CD14-positive monocyte (primary cell): ENCODE results near the gene ZBED1. TPM values are rescaled to one million over a fixed set of nuclear protein-coding genes. Genes with fewer than 3 reads are reported as not detected.

Experiments
- DNase-seq, 3 donors: peaks; one replicate each; pipeline ENCODE4 v3.0.0-alpha.2; 2011 to 2022
- H2AFZ ChIP-seq: 2 replicates; pipeline ENCODE4 v1.6.0; 2012; ENCODE audit warnings: mild to moderate bottlenecking, low read depth, low read length, inconsistent platforms; ENCODE audit not compliant: insufficient read depth, poor library complexity, severe bottlenecking
- H3K27ac ChIP-seq, 2 donors: 1 replicate in 1 of 2; 2 replicates in 1 of 2; pipeline ENCODE4 v1.5.1; 2012 to 2013; ENCODE audit warnings: low read length in 2 of 2, control low read depth in 1 of 2, inconsistent platforms in 1 of 2, low read depth in 1 of 2, mild to moderate bottlenecking in 1 of 2
- H3K27me3 ChIP-seq, 2 donors: one replicate each; pipeline versions ENCODE4 v1.6.0 to v1.6.1; 2011 to 2013; ENCODE audit warnings: low read length in 2 of 2; ENCODE audit not compliant: control insufficient read depth in 2 of 2, insufficient read depth in 2 of 2
- H3K36me3 ChIP-seq, 2 donors: replicated peaks in 1 of 2; 1 replicate in 1 of 2; 2 replicates in 1 of 2; pipeline versions ENCODE4 v1.5.1 to v1.6.1; 2012 to 2013; ENCODE audit warnings: low read length in 2 of 2, control low read depth in 1 of 2, inconsistent platforms in 1 of 2, mild to moderate bottlenecking in 1 of 2; ENCODE audit not compliant: insufficient read depth in 2 of 2, control insufficient read depth in 1 of 2
- H3K4me1 ChIP-seq, 2 donors: 1 replicate in 1 of 2; 2 replicates in 1 of 2; pipeline versions ENCODE4 v1.5.1 to v1.6.1; 2012 to 2013; ENCODE audit warnings: low read length in 2 of 2, control low read depth in 1 of 2, inconsistent platforms in 1 of 2, mild to moderate bottlenecking in 1 of 2, moderate library complexity in 1 of 2; ENCODE audit not compliant: insufficient read depth in 2 of 2, control insufficient read depth in 1 of 2
- H3K4me2 ChIP-seq: replicated peaks from 2 replicates; pipeline ENCODE3; 2012; ENCODE audit warnings: low read length, moderate library complexity, mild to moderate bottlenecking; ENCODE audit not compliant: poor library complexity, severe bottlenecking; ENCODE audit errors: extremely low read depth
- H3K4me3 ChIP-seq, 3 experiments: fragments of 200-600 bp in 1 of 3; sonication (generic) in 1 of 3; replicated peaks in 1 of 3; 1 replicate in 2 of 3; 2 replicates in 1 of 3; pipeline ENCODE4 v1.5.1; 2011 to 2013; ENCODE audit warnings: low read length in 3 of 3, mild to moderate bottlenecking in 3 of 3, control low read depth in 2 of 3, low read depth in 2 of 3, inconsistent platforms in 1 of 3, moderate library complexity in 1 of 3
- H3K79me2 ChIP-seq: 2 replicates; pipeline ENCODE4 v1.6.0; 2012; ENCODE audit warnings: mild to moderate bottlenecking, control low read depth, inconsistent platforms, low read length, moderate library complexity; ENCODE audit not compliant: insufficient read depth
- H3K9ac ChIP-seq: 2 replicates; pipeline ENCODE4 v1.6.0; 2017; ENCODE audit warnings: low read length, mild to moderate bottlenecking; ENCODE audit not compliant: insufficient read depth, poor library complexity, severe bottlenecking
- H3K9me3 ChIP-seq, 2 donors: replicated peaks in 1 of 2; 1 replicate in 1 of 2; 2 replicates in 1 of 2; pipeline versions ENCODE4 v1.5.1 to v1.6.1; 2012 to 2013; ENCODE audit warnings: low read length in 2 of 2, control low read depth in 1 of 2; ENCODE audit not compliant: control insufficient read depth in 1 of 2, insufficient read depth in 1 of 2
- H4K20me1 ChIP-seq: 2 replicates; pipeline ENCODE4 v1.6.0; 2012; ENCODE audit warnings: mild to moderate bottlenecking, low read length, control low read depth, moderate library complexity; ENCODE audit not compliant: insufficient read depth
- H3K27ac Mint-ChIP-seq, 7 donors: one replicate each; pipeline ENCODE4 v1.8.0; 2020; ENCODE audit warnings: mild to moderate bottlenecking in 7 of 7, mixed read lengths in 7 of 7, moderate library complexity in 6 of 7, inconsistent platforms in 2 of 7
- H3K27me3 Mint-ChIP-seq, 3 donors: one replicate each; pipeline ENCODE4 v1.8.0; 2021 to 2022; ENCODE audit warnings: low read depth in 3 of 3, mild to moderate bottlenecking in 3 of 3, mixed read lengths in 3 of 3, moderate library complexity in 3 of 3, inconsistent platforms in 1 of 3
- H3K36me3 Mint-ChIP-seq, 2 donors: one replicate each; pipeline ENCODE4 v1.8.0; 2020; ENCODE audit warnings: mixed read lengths in 2 of 2, inconsistent platforms in 1 of 2, mild to moderate bottlenecking in 1 of 2
- H3K4me1 Mint-ChIP-seq: one replicate; pipeline ENCODE4 v1.8.0; 2020; ENCODE audit warnings: mild to moderate bottlenecking, mixed read lengths
- H3K4me3 Mint-ChIP-seq, 2 donors: one replicate each; pipeline ENCODE4 v1.8.0; 2020; ENCODE audit warnings: mild to moderate bottlenecking in 2 of 2, mixed read lengths in 2 of 2, moderate library complexity in 1 of 2
- H3K9me3 Mint-ChIP-seq, 7 donors: one replicate each; pipeline ENCODE4 v1.8.0; 2020 to 2022; ENCODE audit warnings: mixed read lengths in 7 of 7, mild to moderate bottlenecking in 6 of 7, moderate library complexity in 6 of 7, inconsistent platforms in 2 of 7
- WGBS: methylation state at CpG from one replicate; pipeline ENCODE4 v1.1.5; 2013; ENCODE audit warnings: missing lambda C conversion rate; ENCODE audit not compliant: insufficient coverage; 5-methylcytosine and 5-hydroxymethylcytosine counted together
- intact Hi-C, 2 donors: fragments of 100-400 bp; cut with micrococcal nuclease; formaldehyde crosslinking; loops; one replicate each; pipeline versions ENCODE4 v1.15.0 to v1.15.1; 2023
- polyA plus RNA-seq, 3 donors: library from polyadenylated mRNA; depleted of rRNA in 1 of 3; unstranded in 2 of 3; stranded (reverse) in 1 of 3; fragments of 300-500 nt in 2 of 3; fragments of >200 nt in 1 of 3; fragmentation: Illumina TruSeq in 2 of 3; gene quantifications; 1 replicate in 2 of 3; 2 replicates in 1 of 3; pipeline ENCODE4 v1.2.3, GENCODE V29; 2012 to 2021
- TF ChIP-seq, protein P1 (sequence below): fragments of 200-600 bp; IDR thresholded peaks from one replicate; pipeline ENCODE4 v1.8.0; 2022; ENCODE audit warnings: antibody characterized with exemption, mild to moderate bottlenecking

ZBED1 gene
- polyA plus RNA-seq, 3 donors: 13.9 to 32.1 (median 23.1) TPM

DNA sequence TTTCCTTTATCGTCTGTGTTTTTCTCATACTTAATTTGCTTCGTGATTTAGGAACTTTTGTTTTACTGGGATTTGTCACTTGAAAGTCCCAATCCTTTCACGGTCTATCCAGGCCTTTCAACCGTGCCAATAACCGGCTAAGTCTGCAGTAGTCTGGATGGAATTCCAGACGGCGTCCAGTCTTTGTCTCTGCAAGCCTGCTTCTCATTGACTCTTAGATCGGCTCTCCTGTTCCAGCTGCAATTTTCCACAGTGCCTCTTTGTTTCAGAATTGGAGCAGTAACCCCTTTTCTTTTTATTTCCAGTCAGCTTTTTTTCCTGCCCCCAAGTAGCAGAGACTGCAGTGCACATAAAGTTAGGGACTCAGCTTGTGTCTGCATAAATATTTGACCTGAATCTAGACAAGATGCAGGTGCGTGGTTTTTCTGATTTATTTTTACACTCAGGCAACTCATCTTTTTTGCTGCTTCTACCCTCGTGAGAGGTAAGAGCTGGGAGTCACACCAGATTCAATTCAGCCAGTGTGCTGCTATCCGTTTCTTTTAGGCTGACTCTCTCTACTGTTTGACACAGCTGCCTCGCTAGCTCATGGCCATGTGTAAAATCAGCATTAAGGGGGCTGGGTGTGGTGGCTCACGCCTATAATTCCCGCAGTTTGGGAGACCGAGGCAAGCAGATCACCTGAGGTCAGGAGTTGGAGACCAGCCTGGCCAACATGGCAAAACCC is 37.4 kb upstream of the ZBED1 start:
- Mint-ChIP-seq H3K27ac (no peak overlapping the region), H3K36me3 (no peaks in the 10 kb centered on the region), H3K27me3 (peaks cover 0 to 15% (median 7%) of the 10 kb centered on the region in 3 donors), H3K4me3 (no peak overlapping the region), H3K9me3 (peaks cover 0 to 3% (median 0%) of the 10 kb centered on the region in 7 donors), H3K4me1 (peaks cover 15% of the 10 kb centered on the region)
- Histone ChIP-seq H3K4me2 (no peak overlapping the region), H3K4me3 (no peak overlapping the region), H3K9me3 (no peaks in the 10 kb centered on the region), H3K79me2 (no peaks in the 10 kb centered on the region), H3K9ac (no peak overlapping the region), H2AFZ (no peak overlapping the region), H3K27ac (no peak overlapping the region), H4K20me1 (no peaks in the 10 kb centered on the region), H3K4me1 (no peaks in the 10 kb centered on the region), H3K36me3 (no peaks in the 10 kb centered on the region), H3K27me3 (no peaks in the 10 kb centered on the region)
- intact Hi-C loops: no loop called here
- no peak for DNase-seq
- 95% methylated on average over 10 of the region's 15 CpGs for WGBS
- TF ChIP-seq, protein P1, sequence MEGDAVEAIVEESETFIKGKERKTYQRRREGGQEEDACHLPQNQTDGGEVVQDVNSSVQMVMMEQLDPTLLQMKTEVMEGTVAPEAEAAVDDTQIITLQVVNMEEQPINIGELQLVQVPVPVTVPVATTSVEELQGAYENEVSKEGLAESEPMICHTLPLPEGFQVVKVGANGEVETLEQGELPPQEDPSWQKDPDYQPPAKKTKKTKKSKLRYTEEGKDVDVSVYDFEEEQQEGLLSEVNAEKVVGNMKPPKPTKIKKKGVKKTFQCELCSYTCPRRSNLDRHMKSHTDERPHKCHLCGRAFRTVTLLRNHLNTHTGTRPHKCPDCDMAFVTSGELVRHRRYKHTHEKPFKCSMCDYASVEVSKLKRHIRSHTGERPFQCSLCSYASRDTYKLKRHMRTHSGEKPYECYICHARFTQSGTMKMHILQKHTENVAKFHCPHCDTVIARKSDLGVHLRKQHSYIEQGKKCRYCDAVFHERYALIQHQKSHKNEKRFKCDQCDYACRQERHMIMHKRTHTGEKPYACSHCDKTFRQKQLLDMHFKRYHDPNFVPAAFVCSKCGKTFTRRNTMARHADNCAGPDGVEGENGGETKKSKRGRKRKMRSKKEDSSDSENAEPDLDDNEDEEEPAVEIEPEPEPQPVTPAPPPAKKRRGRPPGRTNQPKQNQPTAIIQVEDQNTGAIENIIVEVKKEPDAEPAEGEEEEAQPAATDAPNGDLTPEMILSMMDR: no peak

DNA sequence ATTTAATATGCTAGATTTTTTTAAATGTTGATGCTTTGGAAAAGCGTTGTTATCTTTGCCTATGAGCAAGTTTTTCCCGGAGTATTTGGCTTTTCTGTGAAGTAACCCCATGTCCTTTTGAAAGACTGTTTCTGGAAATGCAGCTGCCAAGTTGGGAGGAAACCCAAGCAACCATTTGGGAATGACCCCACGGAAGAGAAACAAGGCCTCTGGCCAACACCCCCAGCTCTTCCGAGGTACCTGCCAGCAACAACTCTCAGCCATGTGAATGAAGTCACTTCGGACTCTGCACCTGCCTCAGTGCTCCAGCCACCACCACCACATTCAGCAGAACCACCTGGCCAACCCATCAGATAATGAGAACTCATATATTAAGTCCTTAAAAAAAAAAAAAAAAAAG is 36.2 kb upstream of the ZBED1 start:
- H3K27ac Mint-ChIP-seq: no peak overlapping the region
- intact Hi-C loops: no loop called here
- H3K9me3 Mint-ChIP-seq: peaks cover 0 to 3% (median 0%) of the 10 kb centered on the region in 7 donors
- TF ChIP-seq, protein P1: no peak
- no peak overlapping the region for H3K4me3 Mint-ChIP-seq
- Histone ChIP-seq H3K27me3 (no peaks in the 10 kb centered on the region), H3K9ac (no peak overlapping the region), H3K36me3 (no peaks in the 10 kb centered on the region), H3K27ac (no peak overlapping the region), H3K79me2 (no peaks in the 10 kb centered on the region), H3K9me3 (no peaks in the 10 kb centered on the region), H3K4me1 (no peaks in the 10 kb centered on the region), H2AFZ (no peak overlapping the region), H3K4me3 (no peak overlapping the region), H4K20me1 (no peaks in the 10 kb centered on the region), H3K4me2 (no peak overlapping the region)
- H3K27me3 Mint-ChIP-seq: peaks cover 0 to 17% (median 7%) of the 10 kb centered on the region in 3 donors
- DNase-seq: no peak
- H3K36me3 Mint-ChIP-seq: no peaks in the 10 kb centered on the region
- WGBS: 97% methylated on average over 4 of the region's 5 CpGs
- H3K4me1 Mint-ChIP-seq: peaks cover 15% of the 10 kb centered on the region
